GM19397 (cell line): ENCODE results near the gene MEP1A.
"Not testable (repeated sequence)": the region's sequence is repeated elsewhere in the genome, so short reads cannot be mapped to it uniquely, and the experiment has no call there.

Source experiments
- ATAC-seq: cut with Tn5 transposase; IDR thresholded peaks from one replicate; pipeline ENCODE4 v1.9.1; 2021; ENCODE audit warnings: mild to moderate bottlenecking, moderate library complexity; ENCODE audit not compliant: unreplicated experiment

Gene MEP1A, protein sequence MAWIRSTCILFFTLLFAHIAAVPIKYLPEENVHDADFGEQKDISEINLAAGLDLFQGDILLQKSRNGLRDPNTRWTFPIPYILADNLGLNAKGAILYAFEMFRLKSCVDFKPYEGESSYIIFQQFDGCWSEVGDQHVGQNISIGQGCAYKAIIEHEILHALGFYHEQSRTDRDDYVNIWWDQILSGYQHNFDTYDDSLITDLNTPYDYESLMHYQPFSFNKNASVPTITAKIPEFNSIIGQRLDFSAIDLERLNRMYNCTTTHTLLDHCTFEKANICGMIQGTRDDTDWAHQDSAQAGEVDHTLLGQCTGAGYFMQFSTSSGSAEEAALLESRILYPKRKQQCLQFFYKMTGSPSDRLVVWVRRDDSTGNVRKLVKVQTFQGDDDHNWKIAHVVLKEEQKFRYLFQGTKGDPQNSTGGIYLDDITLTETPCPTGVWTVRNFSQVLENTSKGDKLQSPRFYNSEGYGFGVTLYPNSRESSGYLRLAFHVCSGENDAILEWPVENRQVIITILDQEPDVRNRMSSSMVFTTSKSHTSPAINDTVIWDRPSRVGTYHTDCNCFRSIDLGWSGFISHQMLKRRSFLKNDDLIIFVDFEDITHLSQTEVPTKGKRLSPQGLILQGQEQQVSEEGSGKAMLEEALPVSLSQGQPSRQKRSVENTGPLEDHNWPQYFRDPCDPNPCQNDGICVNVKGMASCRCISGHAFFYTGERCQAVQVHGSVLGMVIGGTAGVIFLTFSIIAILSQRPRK

GRCh38 chr6:46793138-46793537 is at the start of gene MEP1A:
Gene MEP1A, plus strand, starts transcription at chr6:46793389. Its CDS starts 10 bp downstream, at chr6:46793399.
- no peak for ATAC-seq

GRCh38 chr6:46743425-46744158 is 49.6 kb upstream of the MEP1A start:
- no peak for ATAC-seq

GRCh38 chr6:46744159-46744725 is 48.9 kb upstream of the MEP1A start:
- not testable (repeated sequence) for ATAC-seq

- ATAC-seq = no peak
Measured at GRCh38 chr6:46745973-46746372, 47.2 kb upstream of the MEP1A start.

GRCh38 chr6:46746696-46747095 is 46.5 kb upstream of the MEP1A start, which contains the start of gene ANKRD66:
Gene ANKRD66, plus strand, starts transcription at chr6:46746933. Its CDS starts 5,016 bp downstream, at chr6:46751949.
- no peak for ATAC-seq

GRCh38 chr6:46748940-46749503 is 44.2 kb upstream of the MEP1A start:
- ATAC-seq = no peak

DNA sequence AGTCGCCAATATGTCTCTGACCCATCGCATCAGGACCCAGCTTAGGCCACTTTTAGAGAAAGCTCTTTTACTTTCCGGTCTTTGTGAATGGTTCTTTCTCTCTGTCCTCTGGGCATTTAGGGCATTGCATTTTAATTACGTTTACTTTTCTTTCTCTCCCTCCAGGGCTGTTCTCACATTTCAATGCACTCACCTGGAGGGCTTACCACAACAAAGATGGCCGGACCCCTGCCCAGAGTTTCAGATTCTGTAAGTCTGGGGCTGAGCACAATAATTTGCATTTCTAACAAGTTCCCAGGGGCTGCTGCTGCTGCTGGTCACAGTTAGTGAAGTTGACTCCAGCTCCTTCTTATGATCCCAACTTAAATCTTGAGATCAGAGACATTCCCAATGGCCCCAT is 43.5 kb upstream of the MEP1A start:
- ATAC-seq = no peak

DNA sequence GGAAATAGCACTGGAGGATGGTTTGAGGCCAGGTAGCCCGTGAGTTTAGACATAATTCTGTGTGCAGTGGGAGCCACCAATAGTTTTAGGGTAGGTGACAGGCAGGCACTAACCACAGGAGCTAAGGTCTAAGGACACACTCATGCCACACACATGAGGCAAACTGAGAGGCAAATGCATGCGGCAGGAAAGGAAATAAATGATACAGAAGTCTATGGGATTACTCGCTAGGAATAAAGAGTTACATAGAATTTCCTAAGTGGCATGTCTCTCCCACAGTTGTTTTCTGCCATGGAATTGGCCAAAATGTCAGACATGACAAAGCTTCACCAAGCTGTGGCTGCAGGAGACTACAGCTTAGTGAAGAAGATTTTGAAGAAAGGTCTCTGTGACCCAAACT is 41.5 kb upstream of the MEP1A start:
- no peak for ATAC-seq

- ATAC-seq = no peak
Measured at GRCh38 chr6:46755865-46756264, 37.3 kb upstream of the MEP1A start.

DNA sequence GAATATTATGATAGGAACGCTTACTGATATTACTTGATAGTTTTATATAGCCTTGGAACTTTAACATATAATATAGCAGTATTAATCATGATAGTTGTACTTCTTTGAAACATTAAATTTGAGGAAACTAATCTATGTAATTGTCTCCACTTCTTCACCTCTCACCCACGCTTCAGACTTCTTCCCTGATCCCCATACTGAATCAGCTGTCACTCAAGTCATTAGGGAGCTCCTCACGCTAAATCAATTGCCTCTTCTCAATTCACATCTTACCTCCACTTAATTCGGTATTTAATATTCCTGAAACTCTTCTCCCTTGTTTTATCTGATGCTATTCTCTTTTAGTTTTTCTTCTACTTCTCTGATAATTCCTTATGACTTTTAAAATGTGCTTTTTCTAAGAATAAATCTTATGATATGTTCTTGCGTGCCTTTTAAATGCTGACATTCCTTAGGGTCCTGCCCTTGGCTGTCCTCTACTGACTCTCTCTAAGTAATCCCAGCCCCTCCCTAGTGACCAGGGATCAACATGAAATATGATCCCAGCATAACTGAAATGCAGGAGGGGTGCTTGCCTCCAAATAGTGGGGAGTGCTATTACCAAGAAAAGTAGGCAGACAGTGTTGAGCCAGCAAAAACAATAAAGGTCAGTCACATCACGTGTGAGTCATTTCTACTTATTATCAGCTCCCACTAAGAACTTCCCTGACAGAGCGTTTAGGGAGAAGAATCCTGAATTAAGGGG is 36.5 kb upstream of the MEP1A start:
- no peak for ATAC-seq

GRCh38 chr6:46757214-46757596 is 36.0 kb upstream of the MEP1A start:
- ATAC-seq = no peak

- ATAC-seq = no peak
Measured at GRCh38 chr6:46758960-46759753, 34.0 kb upstream of the MEP1A start.

- no peak for ATAC-seq
Measured at GRCh38 chr6:46760925-46761324, 32.3 kb upstream of the MEP1A start.

DNA sequence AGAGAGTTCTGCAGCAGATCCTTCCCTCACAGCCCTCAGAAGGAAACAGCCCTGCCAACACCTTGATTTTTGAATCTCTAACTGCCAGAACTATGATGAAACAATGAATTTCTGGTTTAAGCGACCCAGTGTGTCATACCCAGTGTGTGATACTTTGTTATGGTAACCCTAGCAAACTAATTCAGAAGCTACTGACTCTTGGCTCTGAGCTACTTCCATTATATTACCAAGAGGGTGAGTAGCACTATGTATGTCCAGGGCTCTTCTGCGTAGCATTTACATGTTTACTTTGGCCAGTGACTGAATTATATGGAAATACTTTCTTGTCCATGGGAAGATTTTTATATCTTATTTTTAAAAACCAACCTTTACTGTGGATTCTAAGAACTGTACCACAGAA is 29.7 kb upstream of the MEP1A start:
- no peak for ATAC-seq

DNA sequence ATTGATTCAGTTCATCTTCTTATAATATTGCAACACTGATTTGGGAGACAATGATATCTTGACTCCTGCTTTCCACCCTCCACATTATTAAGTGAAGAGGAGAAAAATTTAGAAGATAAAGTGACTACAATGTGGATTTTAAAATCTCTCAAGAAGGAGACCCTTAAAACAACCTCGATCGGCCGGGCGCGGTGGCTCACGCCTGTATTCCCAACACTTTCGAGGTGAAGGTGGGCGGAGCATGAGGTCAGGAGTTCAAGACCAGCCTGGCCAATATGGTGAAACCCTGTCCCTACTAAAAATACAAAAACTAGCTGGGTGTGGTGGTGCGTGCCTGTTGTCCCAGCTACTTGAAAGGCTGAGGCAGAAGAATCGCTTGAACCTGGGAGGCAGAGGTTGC is 28.9 kb upstream of the MEP1A start:
- ATAC-seq = not testable (repeated sequence)

DNA sequence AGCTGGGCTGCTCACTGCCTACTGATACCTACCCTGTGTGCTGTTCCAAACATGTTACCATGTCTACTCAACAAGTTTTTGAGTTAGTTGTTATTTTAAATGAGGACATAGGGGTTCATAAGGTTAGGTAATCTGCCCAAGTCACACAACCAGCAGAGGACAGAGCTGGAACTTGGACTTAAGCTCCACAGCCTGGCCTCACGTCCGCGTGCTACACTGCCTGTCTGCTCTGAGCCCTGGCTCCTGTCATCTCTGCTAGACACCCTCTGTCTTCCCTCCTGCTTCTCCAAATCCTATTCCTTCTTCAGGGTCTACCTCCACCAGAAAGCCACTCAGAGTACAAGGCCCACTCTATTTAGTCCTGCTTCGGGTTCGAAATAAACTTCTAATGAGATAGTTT is 28.2 kb upstream of the MEP1A start:
- ATAC-seq = no peak

- ATAC-seq = no peak
Measured at GRCh38 chr6:46772016-46772415, 21.2 kb upstream of the MEP1A start.

GRCh38 chr6:46772762-46773161 is 20.4 kb upstream of the MEP1A start:
- ATAC-seq = no peak

- ATAC-seq = no peak
Measured at GRCh38 chr6:46773201-46773855, 19.9 kb upstream of the MEP1A start.
